ENCODE data around the gene RGL1.
"Not testable (repeated sequence)": the region's sequence is repeated elsewhere in the genome, so short reads cannot be mapped to it uniquely, and the experiment has no call there.

The RGL1 gene

DNA sequence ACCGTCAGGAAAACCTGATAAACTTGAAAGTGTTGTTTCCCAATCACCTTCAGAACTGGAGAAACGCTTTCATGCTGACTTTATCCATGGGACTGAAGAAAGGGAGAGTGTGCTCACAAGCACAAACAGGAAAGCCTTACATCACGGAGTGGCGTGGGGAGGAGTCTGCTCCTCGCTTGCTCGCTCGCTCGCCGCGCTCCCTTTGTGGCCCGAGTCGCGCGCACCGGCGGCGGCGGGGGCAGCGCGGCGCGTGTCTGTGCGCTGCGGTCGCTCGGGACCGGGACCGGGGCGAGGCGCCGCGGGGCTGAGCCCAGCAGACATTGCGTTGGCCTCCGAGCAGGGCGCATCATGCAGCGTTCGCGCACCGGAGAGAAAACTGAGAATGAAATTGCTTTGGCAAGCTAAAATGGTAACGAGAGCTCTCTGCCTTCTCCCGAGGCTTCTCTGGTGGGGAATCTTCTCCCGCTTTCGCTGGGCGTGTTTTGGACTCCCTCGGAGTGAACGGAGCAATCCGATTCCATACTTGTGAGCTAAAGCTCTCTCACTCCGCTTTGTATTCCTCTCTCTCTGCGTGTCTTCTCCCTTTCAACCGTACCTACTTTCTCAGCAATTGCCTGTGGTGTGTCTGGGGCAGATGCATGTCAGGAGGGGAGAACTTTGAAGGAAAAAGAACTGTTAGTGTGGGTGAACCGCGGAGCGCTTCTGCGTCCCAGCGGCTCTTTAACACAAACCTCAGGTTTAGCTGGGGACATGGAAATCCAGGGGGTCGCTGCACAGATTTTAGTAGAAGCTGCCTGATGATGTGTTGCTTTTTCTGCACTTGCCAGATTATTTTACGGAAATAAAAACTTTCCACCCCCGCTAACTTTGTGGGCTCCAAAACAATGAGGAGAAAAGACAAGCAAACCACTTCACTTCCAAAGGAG is at the start of gene RGL1:
TSS of gene RGL1 (plus strand) at position 205 of the 926 bp plus-strand sequence. CDS start at position 383, 178 bp downstream.
- no peak for DNase-seq

DNA sequence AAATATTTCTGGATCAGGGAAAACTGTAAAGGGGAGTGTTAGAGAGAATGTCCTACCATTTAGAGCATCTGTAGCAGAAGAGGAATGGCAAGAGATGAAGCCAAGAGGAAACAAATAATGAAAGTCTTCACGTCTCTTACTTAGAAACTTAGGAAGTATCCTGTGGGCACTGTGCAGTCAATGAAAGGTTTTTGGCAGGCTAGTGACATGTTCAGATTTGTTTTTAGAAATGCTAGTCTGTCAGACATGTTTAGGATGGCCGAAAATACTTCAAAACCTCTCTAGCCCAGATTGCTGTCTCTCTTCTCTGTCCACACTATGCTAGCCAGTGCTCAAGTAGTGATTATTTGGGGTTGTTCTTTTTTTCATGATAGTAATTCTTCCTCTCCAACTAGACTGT is 48.6 kb upstream of the RGL1 start:
- DNase-seq = no peak

DNA sequence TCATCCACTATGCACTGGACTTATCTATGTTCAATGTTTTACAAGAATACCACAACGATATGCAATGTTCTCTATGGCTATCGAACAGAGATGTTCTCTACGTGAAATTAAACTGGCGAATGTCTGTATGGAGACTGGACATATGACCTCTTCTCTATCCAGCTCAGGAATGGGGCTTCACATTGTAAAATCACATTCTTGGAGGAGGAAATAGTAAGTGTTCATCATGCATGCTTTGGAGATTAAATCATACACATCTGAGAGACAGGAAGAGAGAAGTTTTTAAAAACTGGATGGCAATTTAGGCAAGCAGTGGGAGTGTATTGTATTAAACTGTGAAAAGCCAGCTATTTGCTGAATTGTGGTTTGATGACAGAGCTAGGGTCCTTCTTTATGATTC is 47.9 kb upstream of the RGL1 start:
- DNase-seq = no peak

DNA sequence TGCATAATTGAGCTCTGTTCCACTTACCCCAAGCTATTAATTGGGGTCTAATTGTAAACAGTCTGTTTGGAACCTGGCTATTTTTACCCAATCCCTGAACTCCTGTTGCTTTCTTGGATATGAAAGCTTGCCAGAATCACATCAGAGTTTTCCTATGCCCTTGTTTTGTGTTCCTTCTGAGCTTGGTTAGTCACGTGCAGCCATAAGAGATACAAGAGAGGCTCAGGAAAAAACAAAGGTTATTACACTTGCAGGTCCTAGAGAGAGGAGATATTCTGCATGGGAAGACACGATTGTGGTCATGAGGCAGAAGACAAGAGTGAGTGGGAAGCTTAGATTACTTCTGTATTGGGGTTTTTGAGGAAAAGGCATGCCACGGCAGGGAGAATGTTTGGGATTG is 46.0 kb upstream of the RGL1 start:
- no peak for DNase-seq

DNA sequence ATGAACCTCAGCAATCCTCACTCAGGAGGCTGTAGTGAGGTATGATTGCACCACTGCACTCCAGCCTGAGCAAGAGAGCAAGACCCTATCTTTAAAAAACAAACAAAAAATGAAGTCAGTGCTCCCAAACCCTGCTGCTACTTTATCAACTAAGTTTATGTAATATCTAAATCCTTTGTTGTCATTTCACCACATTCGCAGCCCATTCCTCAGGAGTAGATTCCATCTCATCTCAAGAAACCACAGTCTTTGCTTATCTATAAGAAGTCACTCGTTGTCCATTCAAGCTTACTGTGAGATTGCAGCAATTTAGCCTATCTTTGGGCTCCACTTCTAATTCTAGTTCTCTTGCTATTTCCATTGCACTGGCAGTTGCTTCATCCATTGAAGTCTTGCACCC is 44.3 kb upstream of the RGL1 start:
- no peak for DNase-seq

DNA sequence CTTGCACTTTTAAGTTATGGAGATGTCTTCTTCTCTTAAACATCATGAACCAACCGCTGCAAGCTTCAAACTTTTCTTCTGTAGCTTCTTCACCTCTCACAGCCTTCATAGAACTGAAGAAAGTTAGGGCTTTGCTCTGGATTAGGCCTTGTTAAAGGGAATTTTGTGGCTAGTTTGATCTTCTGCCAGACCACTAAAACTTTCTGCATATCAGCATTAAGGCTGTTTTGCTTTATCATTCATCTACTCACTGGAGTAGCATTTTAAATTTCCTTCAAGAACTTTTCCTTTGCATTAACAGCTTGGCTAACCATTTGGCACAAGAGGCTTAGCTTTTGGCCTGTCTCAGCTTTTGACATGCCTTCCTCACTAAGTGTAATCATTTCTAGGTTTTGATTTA is 43.0 kb upstream of the RGL1 start:
- no peak for DNase-seq

DNA sequence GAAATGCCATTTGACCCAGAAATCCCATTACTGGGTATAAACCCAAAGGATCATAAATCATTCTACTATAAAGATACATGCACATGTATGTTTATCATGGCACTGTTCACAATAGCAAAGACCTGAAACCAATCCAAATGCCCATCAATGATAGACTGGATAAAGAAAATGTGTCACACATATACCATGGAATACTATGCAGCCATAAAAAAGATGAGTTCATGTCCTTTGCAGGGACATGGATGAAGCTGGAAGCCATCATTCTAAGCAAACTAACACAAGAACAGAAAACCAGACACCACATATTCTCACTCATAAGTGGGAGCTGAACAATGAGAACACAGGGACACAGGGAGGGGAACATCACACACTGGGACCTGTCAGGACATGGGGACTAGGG is 42.1 kb upstream of the RGL1 start:
- DNase-seq = not testable (repeated sequence)

DNA sequence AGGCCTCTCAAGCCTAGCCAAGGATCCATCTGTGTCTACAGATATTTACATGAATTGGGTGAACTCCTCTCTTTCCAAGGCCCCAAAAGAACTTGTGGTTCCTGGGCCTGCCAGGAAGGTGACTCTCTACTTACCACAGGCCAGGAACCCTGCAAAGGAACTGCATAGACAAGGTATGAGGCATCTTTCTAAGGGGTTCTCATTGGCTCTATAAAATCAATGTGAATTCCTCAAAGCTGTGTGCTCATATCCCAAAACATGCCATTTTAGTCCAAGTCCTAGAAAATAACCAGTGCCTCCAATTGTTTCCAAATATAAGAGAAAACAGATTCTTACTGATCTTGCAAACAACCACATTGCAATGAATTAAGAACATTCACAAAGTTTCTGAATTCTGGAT is 39.9 kb upstream of the RGL1 start:
- DNase-seq = no peak

DNA sequence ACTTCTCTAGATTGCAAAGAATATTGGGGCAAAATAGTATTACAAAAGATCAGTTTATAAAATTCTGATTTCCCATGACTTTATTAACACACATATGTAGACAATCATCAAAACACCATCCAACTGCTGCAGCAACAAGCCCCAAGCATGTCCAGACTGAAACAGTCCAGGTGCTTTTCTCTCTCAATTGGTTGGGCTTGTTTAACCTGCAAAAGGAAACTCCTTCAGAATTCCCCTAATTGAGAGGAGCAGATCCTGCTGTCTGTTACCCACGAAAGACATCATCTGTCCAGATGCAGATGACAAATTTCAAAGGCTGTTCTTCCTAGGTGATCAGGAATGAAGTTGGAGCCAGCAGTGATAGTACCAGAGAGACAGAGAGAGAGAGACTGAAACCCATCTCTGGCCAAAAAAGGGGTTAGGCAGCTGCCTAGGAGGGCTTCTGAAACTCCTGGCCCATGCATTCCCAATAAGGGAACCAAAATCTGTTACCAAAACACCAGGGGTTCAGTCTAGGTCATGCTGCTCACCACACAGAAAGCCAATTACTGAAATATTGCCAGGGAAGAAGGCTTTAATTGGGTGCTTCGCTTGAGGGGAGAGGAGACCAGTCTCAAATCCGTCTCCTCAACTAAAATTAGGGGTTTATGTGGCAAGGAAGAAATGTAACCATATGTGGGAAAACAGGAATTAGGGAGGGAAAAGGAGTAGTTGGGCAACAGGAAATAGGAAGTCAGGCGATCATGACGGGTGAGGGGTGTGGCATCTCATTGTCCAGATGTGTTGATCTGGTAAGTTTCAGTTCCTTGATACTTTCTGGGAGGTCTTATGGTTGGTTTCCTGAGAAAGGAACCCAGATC is 34.7 kb upstream of the RGL1 start:
- no peak for DNase-seq

DNA sequence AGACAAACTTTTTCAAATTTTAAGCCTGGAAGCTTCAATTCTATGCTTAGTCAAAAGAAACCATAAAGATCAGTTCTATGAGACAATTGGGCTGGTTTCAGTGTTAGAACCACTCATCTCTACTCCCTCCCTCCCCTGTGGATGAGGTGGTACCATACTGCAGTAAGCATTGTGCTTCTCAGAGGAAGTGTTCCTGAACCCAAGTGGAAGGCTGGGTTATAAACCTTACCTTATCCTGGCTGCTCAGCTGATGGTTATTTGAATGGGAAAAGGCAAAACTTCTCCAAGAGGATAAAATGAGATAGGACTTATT is 34.1 kb upstream of the RGL1 start:
- no peak for DNase-seq

DNA sequence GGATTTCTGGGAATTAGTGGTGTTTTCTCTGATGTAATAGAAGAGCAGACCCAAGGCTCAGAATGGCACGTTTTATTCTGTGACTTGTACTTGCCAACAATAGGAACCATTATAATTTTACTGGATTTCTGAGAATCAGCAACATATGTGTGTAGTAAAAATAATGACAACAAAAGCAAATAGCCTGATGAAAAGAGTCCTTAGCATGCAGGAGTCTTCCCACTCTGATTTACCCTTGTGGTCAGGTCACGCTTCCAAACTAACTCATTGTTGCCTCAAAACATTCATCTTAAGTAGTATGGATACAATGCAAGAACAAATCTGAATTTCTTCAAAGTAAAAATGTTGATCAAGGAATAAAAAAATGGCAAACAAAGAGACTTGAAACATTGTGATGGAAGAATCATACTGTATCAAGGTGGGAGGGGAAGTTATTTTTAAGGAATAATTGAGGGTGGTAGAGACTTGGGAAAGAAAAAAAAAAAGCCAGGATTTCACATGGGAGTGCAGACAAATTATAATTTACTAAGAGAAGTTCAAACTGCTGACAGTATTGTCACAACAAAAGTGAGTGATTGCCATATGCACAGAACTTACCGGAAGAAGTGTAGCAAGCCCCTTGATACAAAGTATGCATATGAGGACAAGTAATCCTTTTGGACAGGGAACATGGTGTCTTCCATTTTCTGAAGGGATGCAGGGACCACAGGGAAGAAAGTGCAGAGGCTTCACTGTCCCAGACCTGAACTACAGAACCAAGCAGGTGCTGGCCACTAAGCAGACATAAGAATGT is 31.2 kb upstream of the RGL1 start:
- DNase-seq = no peak

DNA sequence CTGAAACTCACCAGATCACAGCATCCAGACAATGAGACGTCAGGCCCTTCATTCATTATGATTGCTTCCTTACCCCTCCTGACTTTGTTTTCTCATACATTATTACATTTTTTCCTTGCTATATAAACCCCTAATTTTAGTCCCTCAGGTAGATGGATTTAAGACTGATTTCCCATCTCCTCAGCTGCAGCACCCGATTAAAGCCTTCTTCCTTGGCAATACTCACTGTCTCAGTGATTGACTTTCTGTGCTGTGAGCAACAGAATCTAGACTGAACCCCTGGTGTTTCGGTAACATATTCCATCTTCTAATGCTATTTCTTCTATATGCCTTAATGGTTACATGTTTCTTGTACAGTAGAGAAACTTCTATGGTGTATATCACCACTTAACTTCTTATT is 30.0 kb upstream of the RGL1 start:
- DNase-seq = no peak

DNA sequence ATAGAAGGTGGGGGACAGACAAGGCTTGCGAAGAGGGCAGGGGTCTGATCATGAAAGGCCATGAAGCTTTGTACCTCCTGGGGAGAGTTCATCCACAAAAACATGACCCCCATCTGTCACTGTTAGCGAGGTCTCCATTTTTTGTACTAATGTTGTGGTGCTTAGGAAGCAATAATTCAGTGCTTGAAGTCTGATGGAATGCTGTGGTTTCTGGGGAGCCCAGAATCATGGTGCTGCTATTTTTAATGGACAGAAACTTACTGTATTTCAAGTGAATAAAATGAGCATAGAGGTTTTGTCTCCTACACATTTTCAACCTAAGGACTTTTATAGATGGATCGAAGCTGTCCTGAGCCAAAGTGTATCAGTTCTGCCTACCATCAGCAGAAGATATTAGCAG is 28.2 kb upstream of the RGL1 start:
- DNase-seq = no peak

DNA sequence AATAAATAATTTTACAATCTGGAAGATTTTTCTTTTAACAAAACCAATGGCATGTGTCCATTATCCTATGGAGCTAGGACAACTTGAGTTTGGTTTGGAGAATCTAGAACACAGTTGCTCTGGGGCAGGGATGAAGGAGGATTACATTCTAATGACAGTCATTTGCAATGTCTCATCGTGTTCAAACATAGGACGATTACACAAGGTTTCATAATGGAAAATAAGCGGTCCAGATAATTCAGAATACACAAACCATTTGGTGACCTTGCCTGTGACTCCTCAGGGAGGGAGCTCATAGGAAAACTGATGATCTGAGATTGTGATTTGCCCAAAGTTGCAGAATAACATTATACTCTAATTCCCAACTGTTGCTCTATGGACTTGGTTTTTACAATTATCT is 27.6 kb upstream of the RGL1 start:
- no peak for DNase-seq

DNA sequence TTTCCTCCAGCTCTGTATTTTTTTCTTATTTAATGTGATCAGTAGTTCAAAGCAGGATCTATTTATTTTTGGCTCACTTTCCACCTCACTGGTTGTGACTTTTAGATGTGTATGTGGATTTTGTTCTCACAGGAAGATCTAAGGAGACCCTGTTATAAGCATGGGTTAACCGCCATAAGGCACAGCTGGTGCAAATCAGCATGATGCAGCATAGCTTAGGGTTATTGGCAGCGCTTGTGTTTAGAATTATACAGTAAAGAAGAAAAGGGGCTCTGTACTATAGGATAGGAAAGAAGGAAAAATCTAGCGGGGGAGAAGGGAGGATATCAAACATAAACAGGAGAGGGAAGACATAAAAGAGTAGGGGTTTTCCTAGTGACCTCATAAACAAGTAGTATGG is 26.9 kb upstream of the RGL1 start:
- DNase-seq = no peak

DNA sequence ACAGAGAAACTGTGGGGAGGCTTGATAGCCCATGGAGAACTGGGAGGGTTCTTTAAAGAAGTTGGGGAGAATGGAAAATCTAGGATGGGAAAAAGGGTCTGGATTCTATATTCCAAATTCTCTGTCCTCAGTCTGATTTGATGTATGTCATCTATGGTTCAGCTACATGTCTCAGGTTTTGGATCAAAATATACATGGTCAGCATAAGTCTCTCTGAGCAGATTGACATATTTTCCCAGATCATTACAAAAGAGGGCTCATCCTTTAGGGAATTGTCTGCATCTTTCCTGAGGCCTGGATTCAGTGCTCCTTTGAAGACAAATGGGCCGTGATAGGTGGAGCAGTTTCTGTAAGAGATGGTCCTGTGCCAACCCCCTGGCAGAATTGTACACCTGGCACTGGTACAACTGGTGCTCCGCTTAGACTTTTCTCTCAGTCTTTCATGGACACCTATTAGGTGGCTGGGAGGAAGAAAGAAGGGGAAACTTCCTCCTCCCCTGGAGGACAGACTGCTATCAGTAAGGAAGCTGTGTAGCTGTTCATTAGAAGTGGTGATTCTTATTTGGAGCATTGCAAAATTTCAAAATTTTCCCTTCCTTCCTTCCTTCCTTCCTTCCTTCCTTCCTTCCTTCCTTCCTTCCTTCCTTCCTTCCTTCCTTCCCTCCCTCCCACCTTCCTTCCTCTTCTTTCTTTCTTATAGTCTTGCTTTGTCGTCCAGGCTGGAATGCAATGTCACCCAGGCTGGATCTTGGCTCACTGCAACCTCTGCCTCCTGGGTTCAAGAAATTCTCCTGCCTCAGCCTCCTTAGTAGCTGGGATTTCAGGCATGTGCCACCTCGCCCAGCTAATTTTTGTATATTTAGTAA is 26.1 kb upstream of the RGL1 start:
- no peak for DNase-seq

DNA sequence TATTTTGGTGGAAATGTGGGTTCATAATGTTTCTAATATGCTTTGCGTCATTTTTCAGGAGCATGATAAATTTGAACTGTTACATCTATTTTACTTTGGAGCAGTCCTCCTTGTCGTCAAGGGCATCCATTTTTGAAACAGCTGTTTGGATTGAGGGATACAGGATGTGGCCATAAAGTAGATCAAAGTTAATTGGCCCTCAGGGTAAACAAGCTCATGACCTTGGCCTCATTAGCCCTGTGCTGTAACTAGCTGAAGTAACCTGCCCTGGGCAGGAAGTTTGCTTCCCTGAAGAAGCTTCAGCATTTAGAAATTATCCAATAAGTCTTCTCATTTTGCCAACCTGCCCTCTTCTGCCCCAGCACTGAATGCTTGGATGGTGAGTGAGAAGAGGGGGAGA is 24.8 kb upstream of the RGL1 start:
- DNase-seq = no peak

DNA sequence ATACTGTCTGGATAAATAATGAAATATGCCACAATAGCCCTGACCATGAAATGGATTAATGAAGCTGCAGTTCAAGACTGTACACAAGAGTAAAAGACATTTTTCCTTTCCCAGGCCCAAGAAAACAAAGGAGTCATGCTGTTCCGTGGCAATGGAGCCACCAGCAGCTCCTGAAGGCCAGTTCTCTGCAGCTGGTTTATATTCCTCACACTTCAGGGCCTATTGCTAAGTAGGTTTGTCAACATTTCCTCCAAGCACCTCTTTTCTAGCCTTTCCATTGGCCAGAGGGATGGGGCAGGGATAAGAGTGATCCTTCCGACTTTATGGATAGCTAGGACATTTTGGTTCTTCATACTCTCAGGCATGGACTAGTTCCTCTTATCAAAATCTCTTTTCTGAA is 24.2 kb upstream of the RGL1 start:
- no peak for DNase-seq

DNA sequence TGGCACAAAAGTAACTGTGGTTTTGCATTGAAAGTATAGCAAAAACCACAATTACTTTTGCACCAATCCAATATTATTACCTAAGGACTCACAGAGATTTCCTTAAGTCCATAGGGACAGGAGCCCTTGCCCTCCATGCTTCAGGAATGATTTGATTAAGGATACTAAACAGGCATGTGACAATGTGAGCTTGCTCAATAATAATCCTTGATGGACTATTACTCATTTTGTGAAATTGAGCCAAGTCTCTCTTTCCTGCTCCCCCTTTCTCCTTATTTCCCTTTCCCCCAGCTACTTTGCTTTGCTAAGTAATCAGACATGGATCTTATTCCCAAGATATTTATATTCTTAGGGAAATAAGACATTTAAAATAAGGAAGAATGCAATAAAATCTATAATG is 21.6 kb upstream of the RGL1 start:
- DNase-seq = no peak

DNA sequence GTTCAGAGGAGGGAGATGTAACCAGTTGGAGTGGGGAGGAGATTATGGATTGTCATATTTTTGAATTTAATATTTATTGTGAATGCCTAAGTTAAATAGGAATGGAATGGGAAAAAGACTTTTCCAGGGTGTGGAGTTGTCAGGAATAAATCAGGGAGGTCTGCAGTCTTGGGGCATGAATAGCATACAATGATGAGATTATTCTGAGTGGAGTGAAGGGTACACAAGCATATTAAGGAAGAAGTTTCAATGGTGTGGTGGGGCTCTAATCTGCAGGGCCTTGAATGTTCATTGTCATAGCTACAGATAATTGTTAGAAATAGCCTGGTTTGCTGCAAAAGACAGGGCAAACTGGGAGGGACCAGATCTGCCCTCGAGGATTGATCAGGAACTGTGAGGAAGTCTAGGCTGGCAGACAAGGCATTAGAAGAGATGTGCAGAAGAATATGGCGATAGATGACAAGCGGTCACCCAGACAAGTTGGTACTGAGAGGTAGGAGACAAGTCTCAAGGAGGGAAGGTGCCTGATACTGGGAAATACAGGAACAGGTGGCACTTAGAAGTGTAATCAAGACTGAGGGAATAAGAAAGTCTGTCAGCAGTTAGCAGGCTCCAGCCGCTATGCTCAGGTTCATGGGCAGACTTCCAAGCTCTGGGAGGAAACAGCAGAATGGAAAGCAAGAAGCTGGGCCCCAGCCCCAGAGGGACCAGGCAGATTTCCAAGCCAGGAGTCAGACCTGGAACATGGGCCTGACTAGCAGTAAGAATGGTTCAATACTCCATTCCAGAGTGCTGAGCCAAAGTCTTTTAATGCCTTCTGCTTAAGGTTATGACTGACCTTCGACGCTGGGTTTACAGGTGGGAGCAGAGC is 20.9 kb upstream of the RGL1 start:
- DNase-seq = no peak

DNA sequence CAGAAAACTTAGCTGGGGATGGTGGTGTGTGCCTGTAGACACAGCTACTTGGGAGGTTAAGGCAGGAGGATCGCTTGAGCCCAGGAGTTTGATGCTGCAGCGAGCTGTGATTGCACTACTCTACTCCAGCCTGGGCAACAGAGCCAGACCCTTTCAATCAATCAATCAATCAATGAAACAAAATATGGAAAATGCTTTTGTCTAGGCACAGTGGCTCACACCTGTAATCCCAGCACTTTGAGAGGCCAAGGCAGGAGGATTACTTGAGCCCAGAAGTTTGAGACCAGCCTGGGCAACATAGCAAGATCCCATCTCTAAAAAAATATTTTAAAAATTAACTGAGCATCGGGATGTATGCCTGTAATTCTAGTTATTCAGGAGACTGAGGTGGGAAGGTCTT is 19.0 kb upstream of the RGL1 start:
- not testable (repeated sequence) for DNase-seq
